Measurements from ENCODE around the gene MGMT.

MGMT gene

GRCh38 chr10:129593953-129594352 lies 126.9 kb downstream of the MGMT start:
- ATAC-seq (ENCODE audit: insufficient read depth, low read depth): no peak
- no peaks in the 10 kb centered on the region for H3K9me3 ChIP-seq (ENCODE audit: insufficient read depth, low read length, severe bottlenecking)
- no peak overlapping the region for H2AFZ ChIP-seq (ENCODE audit: low read depth, low read length)

GRCh38 chr10:129594811-129595210 lies 127.8 kb downstream of the MGMT start:
- H3K9me3 ChIP-seq (ENCODE audit: insufficient read depth, low read length, severe bottlenecking): no peaks in the 10 kb centered on the region
- no peak overlapping the region for H3K4me3 ChIP-seq (ENCODE audit: low read depth in 1 of 2, low read length in 2 of 2)
- no peak overlapping the region for H3K27ac ChIP-seq (ENCODE audit: low read length)
- ATAC-seq (ENCODE audit: insufficient read depth, low read depth) (no peak), DNase-seq (no peak)
- H3K4me2 ChIP-seq (ENCODE audit: insufficient read depth, low read length): no peak overlapping the region
- 0 out of 2 replicates have a peak, but pooled peaks cover 4% of the 10 kb centered on the region for H3K36me3 ChIP-seq (ENCODE audit: insufficient read depth, low read length)
- no peak for TF ChIP-seq EZH2 (IDR thresholded peaks at IDR 0.05; ENCODE audit: borderline replicate concordance, low read depth, low read length, severe bottlenecking)
- no peak for TF ChIP-seq CTCF (IDR thresholded peaks at IDR 0.05; ENCODE audit: borderline replicate concordance, extremely low read depth, low read length, poor library complexity, severe bottlenecking)
- H3K9ac ChIP-seq (ENCODE audit: low read depth, low read length): no peak overlapping the region
- H3K4me1 ChIP-seq (ENCODE audit: insufficient read depth, low read length): no peaks in the 10 kb centered on the region
- H3K79me2 ChIP-seq (ENCODE audit: insufficient read depth, low read length): no peaks in the 10 kb centered on the region
- no peaks in the 10 kb centered on the region for H4K20me1 ChIP-seq (ENCODE audit: insufficient read depth, low read length)
- no peak overlapping the region for H2AFZ ChIP-seq (ENCODE audit: low read depth, low read length)
- H3K27me3 ChIP-seq (ENCODE audit: insufficient read depth, low read length, poor library complexity): no peaks in the 10 kb centered on the region

More at GRCh38 chr10:129593953-129594352, 126.9 kb downstream of the MGMT start:
- no peaks in the 10 kb centered on the region for H3K79me2 ChIP-seq (ENCODE audit: insufficient read depth, low read length)
- no peak overlapping the region for H3K4me2 ChIP-seq (ENCODE audit: insufficient read depth, low read length)
- TF ChIP-seq EZH2 (IDR thresholded peaks at IDR 0.05; ENCODE audit: borderline replicate concordance, low read depth, low read length, severe bottlenecking): no peak
- no peak for TF ChIP-seq CTCF (IDR thresholded peaks at IDR 0.05; ENCODE audit: borderline replicate concordance, extremely low read depth, low read length, poor library complexity, severe bottlenecking)
- H4K20me1 ChIP-seq (ENCODE audit: insufficient read depth, low read length): no peaks in the 10 kb centered on the region
- no peaks in the 10 kb centered on the region for H3K4me1 ChIP-seq (ENCODE audit: insufficient read depth, low read length)
- no peaks in the 10 kb centered on the region for H3K27me3 ChIP-seq (ENCODE audit: insufficient read depth, low read length, poor library complexity)
- H3K9ac ChIP-seq (ENCODE audit: low read depth, low read length): no peak overlapping the region
- no peak overlapping the region for H3K4me3 ChIP-seq (ENCODE audit: low read depth in 1 of 2, low read length in 2 of 2)
- H3K27ac ChIP-seq (ENCODE audit: low read length): 0 out of 2 replicates have a peak overlapping the region, but pooled peaks have one; percentile 16
- H3K36me3 ChIP-seq (ENCODE audit: insufficient read depth, low read length): 0 out of 2 replicates have a peak, but pooled peaks cover 4% of the 10 kb centered on the region
- no peak for DNase-seq

- Histone ChIP-seq H3K36me3 (ENCODE audit: insufficient read depth, low read length) (no peaks in the 10 kb centered on the region), H3K4me1 (ENCODE audit: insufficient read depth, low read length) (no peaks in the 10 kb centered on the region), H3K79me2 (ENCODE audit: insufficient read depth, low read length) (no peaks in the 10 kb centered on the region), H2AFZ (ENCODE audit: low read depth, low read length) (no peak overlapping the region), H3K9me3 (ENCODE audit: insufficient read depth, low read length, severe bottlenecking) (no peaks in the 10 kb centered on the region), H3K27ac (ENCODE audit: low read length) (no peak overlapping the region), H3K4me3 (ENCODE audit: low read depth in 1 of 2, low read length in 2 of 2) (no peak overlapping the region), H3K9ac (ENCODE audit: low read depth, low read length) (no peak overlapping the region), H4K20me1 (ENCODE audit: insufficient read depth, low read length) (no peaks in the 10 kb centered on the region), H3K4me2 (ENCODE audit: insufficient read depth, low read length) (no peak overlapping the region), H3K27me3 (ENCODE audit: insufficient read depth, low read length, poor library complexity) (no peaks in the 10 kb centered on the region)
- no peak for DNase-seq
- TF ChIP-seq EZH2 (IDR thresholded peaks at IDR 0.05; ENCODE audit: borderline replicate concordance, low read depth, low read length, severe bottlenecking): no peak
- ATAC-seq (ENCODE audit: insufficient read depth, low read depth): no peak
These were observed 131.4 kb downstream of the MGMT start for GRCh38 chr10:129598413-129598812.

GRCh38 chr10:129599160-129599559 lies 132.1 kb downstream of the MGMT start:
- ATAC-seq (ENCODE audit: insufficient read depth, low read depth): no peak

More at GRCh38 chr10:129599160-129599559, 132.1 kb downstream of the MGMT start:
- H3K4me2 ChIP-seq (ENCODE audit: insufficient read depth, low read length): no peak overlapping the region
- no peak overlapping the region for H3K27ac ChIP-seq (ENCODE audit: low read length)
- no peaks in the 10 kb centered on the region for H3K79me2 ChIP-seq (ENCODE audit: insufficient read depth, low read length)
- TF ChIP-seq EZH2 (IDR thresholded peaks at IDR 0.05; ENCODE audit: borderline replicate concordance, low read depth, low read length, severe bottlenecking) (no peak), CTCF (IDR thresholded peaks at IDR 0.05; ENCODE audit: borderline replicate concordance, extremely low read depth, low read length, poor library complexity, severe bottlenecking) (no peak)
- no peaks in the 10 kb centered on the region for H3K36me3 ChIP-seq (ENCODE audit: insufficient read depth, low read length)
- no peaks in the 10 kb centered on the region for H4K20me1 ChIP-seq (ENCODE audit: insufficient read depth, low read length)
- no peak overlapping the region for H2AFZ ChIP-seq (ENCODE audit: low read depth, low read length)
- H3K9ac ChIP-seq (ENCODE audit: low read depth, low read length): no peak overlapping the region
- H3K4me1 ChIP-seq (ENCODE audit: insufficient read depth, low read length): no peaks in the 10 kb centered on the region
- no peak for DNase-seq
- H3K4me3 ChIP-seq (ENCODE audit: low read depth in 1 of 2, low read length in 2 of 2): no peak overlapping the region
- no peaks in the 10 kb centered on the region for H3K27me3 ChIP-seq (ENCODE audit: insufficient read depth, low read length, poor library complexity)
- H3K9me3 ChIP-seq (ENCODE audit: insufficient read depth, low read length, severe bottlenecking): no peaks in the 10 kb centered on the region
